B cell (primary cell): Measurements from ENCODE around the gene RNF8.

ENCODE experiments used
- CTCF ChIP-seq: fragments of 200-600 bp; IDR thresholded peaks from one replicate; pipeline ENCODE4 v1.8.0; 2022; ENCODE audit warnings: antibody characterized with exemption, mild to moderate bottlenecking
- EZH2 ChIP-seq: IDR thresholded peaks from 2 replicates; pipeline ENCODE4 v1.6.1; 2012; ENCODE audit warnings: borderline replicate concordance, low read depth, mild to moderate bottlenecking, moderate library complexity, low read length; ENCODE audit not compliant: insufficient read depth, poor library complexity, severe bottlenecking

- TF ChIP-seq CTCF, result no peak
- no peak for TF ChIP-seq EZH2
Observed at GRCh38 chr6:37399131-37399530, 45.3 kb downstream of the RNF8 start.
